Measurements from ENCODE around the gene SRPRB.

Gene SRPRB

DNA sequence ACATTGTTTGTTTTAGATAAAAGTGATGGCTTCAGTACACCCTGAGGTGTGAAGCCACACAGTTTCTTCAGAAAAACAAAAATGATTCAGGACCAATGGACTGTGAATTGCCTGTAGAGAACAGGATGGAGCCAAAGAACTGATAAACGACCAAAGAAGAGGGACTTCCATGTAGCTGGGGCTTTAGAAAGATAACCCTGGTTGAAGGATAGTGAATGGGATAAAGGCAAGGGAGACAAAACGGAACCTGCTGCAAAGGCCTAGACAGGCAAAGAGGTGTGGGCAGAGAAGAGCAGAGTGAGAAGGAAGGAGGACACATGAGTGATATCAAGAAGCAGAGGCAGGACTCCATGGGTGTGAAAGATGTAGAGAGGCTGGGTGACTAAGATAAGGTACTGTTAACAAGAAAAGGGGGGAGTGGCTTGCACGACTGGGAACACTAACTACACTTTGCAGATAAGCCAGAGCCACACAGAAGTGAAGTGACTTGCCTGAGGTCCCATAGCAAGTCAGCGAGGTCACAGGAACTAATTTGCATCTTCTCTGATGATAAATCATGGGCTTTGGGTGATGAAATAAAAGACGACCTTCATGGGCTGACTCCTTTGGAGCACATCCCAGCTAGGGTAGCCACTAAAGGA is 45.8 kb downstream of the SRPRB start:
- Histone ChIP-seq H3K4me3 (no peak overlapping the region), H3K36me3 (no peaks in the 10 kb centered on the region), H3K27ac (no peak overlapping the region), H3K9me3 (no peaks in the 10 kb centered on the region), H3K27me3 (no peaks in the 10 kb centered on the region), H3K4me1 (peaks cover 0 to 34% (median 16%) of the 10 kb centered on the region in 4 donors)
- no peak for DNase-seq
- no peak for TF ChIP-seq CTCF (IDR thresholded peaks at IDR 0.05)
- intact Hi-C loops (cut with DNase I; ENCODE audit: low total_unique reads): no loop called here

GRCh38 chr3:133851931-133852330 is 46.3 kb downstream of the SRPRB start:
- intact Hi-C loops (cut with DNase I; ENCODE audit: low total_unique reads): no loop called here
- Histone ChIP-seq H3K4me3 (no peak overlapping the region), H3K9me3 (no peaks in the 10 kb centered on the region), H3K36me3 (no peaks in the 10 kb centered on the region), H3K4me1 (peaks cover 0 to 37% (median 16%) of the 10 kb centered on the region in 4 donors), H3K27ac (no peak overlapping the region), H3K27me3 (no peaks in the 10 kb centered on the region)
- TF ChIP-seq CTCF (IDR thresholded peaks at IDR 0.05): no peak
- DNase-seq: no peak

- H3K9me3 ChIP-seq: no peaks in the 10 kb centered on the region
- no peak for TF ChIP-seq CTCF (IDR thresholded peaks at IDR 0.05)
- intact Hi-C loops (cut with DNase I; ENCODE audit: low total_unique reads): no loop called here
- no peak for DNase-seq
- no peaks in the 10 kb centered on the region for H3K36me3 ChIP-seq
- no peak overlapping the region for H3K27ac ChIP-seq
- H3K27me3 ChIP-seq: no peaks in the 10 kb centered on the region
- H3K4me3 ChIP-seq: no peak overlapping the region
- H3K4me1 ChIP-seq: peaks cover 0 to 37% (median 16%) of the 10 kb centered on the region in 4 donors
Measured at GRCh38 chr3:133853063-133853924, 47.7 kb downstream of the SRPRB start.

- no peak for DNase-seq
- intact Hi-C loops (cut with DNase I; ENCODE audit: low total_unique reads): no loop called here
- H3K4me3 ChIP-seq: no peak overlapping the region
- H3K9me3 ChIP-seq: no peaks in the 10 kb centered on the region
- H3K4me1 ChIP-seq: peaks cover 0 to 37% (median 16%) of the 10 kb centered on the region in 4 donors
- H3K27ac ChIP-seq: no peak overlapping the region
- H3K27me3 ChIP-seq: no peaks in the 10 kb centered on the region
- H3K36me3 ChIP-seq: no peaks in the 10 kb centered on the region
- TF ChIP-seq CTCF (IDR thresholded peaks at IDR 0.05): no peak
Measured at GRCh38 chr3:133853925-133854227, 48.3 kb downstream of the SRPRB start.

DNA sequence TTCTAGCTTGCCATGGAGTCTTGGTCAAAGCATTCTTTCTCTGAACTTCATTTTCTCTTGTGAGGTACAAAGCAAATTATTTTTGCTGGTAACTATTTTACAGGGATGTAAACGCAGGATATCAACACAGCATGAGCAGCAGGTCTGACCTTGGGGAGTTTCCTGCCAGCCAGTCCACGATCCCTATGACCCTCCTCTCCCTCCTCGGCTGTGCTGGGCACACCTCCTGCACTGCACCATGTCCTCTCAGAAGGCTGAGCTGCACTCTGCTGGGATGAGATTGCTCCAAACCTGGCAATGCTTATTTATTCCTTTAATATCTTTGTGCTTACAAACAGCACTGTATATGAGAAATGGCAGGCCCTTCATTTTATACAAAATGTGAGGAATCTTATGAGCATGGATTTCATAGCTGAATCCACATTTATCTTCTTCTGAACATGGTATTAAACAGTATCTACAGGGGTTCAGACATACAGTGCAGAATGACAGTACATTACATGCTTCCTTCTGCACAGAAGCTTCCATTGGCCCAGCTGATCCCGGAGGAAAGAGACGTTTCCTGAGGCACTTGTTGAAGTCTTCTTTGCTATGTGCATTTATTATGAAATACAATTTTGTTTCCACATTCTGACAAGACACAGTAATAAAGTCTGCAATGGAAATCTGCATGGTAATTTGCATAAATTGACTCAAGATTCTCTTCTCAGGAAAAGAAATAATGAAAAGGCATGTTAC is 48.8 kb downstream of the SRPRB start:
- H3K36me3 ChIP-seq: no peaks in the 10 kb centered on the region
- no peak overlapping the region for H3K4me3 ChIP-seq
- no peak for DNase-seq
- H3K27ac ChIP-seq: no peak overlapping the region
- no peaks in the 10 kb centered on the region for H3K27me3 ChIP-seq
- TF ChIP-seq CTCF (IDR thresholded peaks at IDR 0.05): no peak
- H3K9me3 ChIP-seq: no peaks in the 10 kb centered on the region
- intact Hi-C loops (cut with DNase I; ENCODE audit: low total_unique reads): no loop called here
- peaks cover 0 to 37% (median 16%) of the 10 kb centered on the region in 4 donors for H3K4me1 ChIP-seq
